Femur (tissue), 1 donor: Measurements from ENCODE around the gene KRTAP21-3.
"Not testable (repeated sequence)": the region's sequence is repeated elsewhere in the genome, so short reads cannot be mapped to it uniquely, and the experiment has no call there.

Experiments
- DNase-seq: peaks from one replicate; pipeline ENCODE4 v3.0.0-alpha.2; 2017

KRTAP21-3 gene

GRCh38 chr21:30718239-30718909 is at the start of gene KRTAP21-3:
Gene KRTAP21-3, minus strand, starts transcription at chr21:30718777. Its CDS starts 18 bp downstream, at chr21:30718759.
- DNase-seq, result no peak

GRCh38 chr21:30760776-30761175 is 42.2 kb upstream of the KRTAP21-3 start:
- no peak for DNase-seq

- no peak for DNase-seq
Measured at GRCh38 chr21:30758306-30758705, 39.7 kb upstream of the KRTAP21-3 start.

- not testable (repeated sequence) for DNase-seq
Measured at GRCh38 chr21:30755328-30755727, 36.8 kb upstream of the KRTAP21-3 start, which contains the start of gene KRTAP21-1. Gene KRTAP21-1, minus strand, starts transcription at chr21:30755428. Its CDS starts 50 bp downstream, at chr21:30755378.

- no peak for DNase-seq
Measured at GRCh38 chr21:30747159-30747558, 28.6 kb upstream of the KRTAP21-3 start, which contains the start of gene KRTAP21-2. Gene KRTAP21-2, minus strand, starts transcription at chr21:30747259. Its CDS starts 57 bp downstream, at chr21:30747202.

GRCh38 chr21:30740462-30740861 is 21.9 kb upstream of the KRTAP21-3 start:
- no peak for DNase-seq

GRCh38 chr21:30733026-30733425 is 14.4 kb upstream of the KRTAP21-3 start:
- no peak for DNase-seq

GRCh38 chr21:30726726-30727125 is 8.1 kb upstream of the KRTAP21-3 start:
- no peak for DNase-seq

- no peak for DNase-seq
Measured at GRCh38 chr21:30719401-30719800, 824 bp upstream of the KRTAP21-3 start.

GRCh38 chr21:30717105-30717504 is 1.5 kb downstream of the KRTAP21-3 start:
- no peak for DNase-seq

- DNase-seq, result no peak
Measured at GRCh38 chr21:30714946-30715345, 3.6 kb downstream of the KRTAP21-3 start.

GRCh38 chr21:30714456-30714855 is 4.1 kb downstream of the KRTAP21-3 start:
- DNase-seq, result no peak

- DNase-seq, result no peak
Measured at GRCh38 chr21:30713766-30714165, 4.8 kb downstream of the KRTAP21-3 start.

GRCh38 chr21:30710499-30710898 is 8.1 kb downstream of the KRTAP21-3 start:
- no peak for DNase-seq

- no peak for DNase-seq
Measured at GRCh38 chr21:30707409-30707808, 11.2 kb downstream of the KRTAP21-3 start.

GRCh38 chr21:30695956-30696355 is 22.6 kb downstream of the KRTAP21-3 start:
- no peak for DNase-seq

- DNase-seq, result no peak
Measured at GRCh38 chr21:30689822-30690221, 28.8 kb downstream of the KRTAP21-3 start.

GRCh38 chr21:30684506-30684905 is 34.1 kb downstream of the KRTAP21-3 start:
- DNase-seq, result no peak

GRCh38 chr21:30680586-30680985 is 38.0 kb downstream of the KRTAP21-3 start:
- no peak for DNase-seq

- DNase-seq, result no peak
Measured at GRCh38 chr21:30676737-30677136, 41.8 kb downstream of the KRTAP21-3 start.

- no peak for DNase-seq
Measured at GRCh38 chr21:30674312-30674711, 44.3 kb downstream of the KRTAP21-3 start.

GRCh38 chr21:30672985-30673650 is 45.5 kb downstream of the KRTAP21-3 start:
- no peak for DNase-seq

GRCh38 chr21:30668776-30669175 is 49.8 kb downstream of the KRTAP21-3 start:
- DNase-seq, result no peak
